Activated naive CD4-positive, alpha-beta T cell treated with anti-CD3 and anti-CD28 coated beads, Interleukin-2, amount 50 U/mL, for 72 hours (primary cell): ENCODE results near the gene MED20. TPM values are rescaled to one million over a fixed set of nuclear protein-coding genes. Genes with fewer than 3 reads are reported as not detected.

Source experiments
- ATAC-seq, 2 donors: fragments of 150-1000 bp; cut with Tn5 transposase; 2 replicates each; pipeline ENCODE4 v1.10.0; 2021; ENCODE audit warnings: mild to moderate bottlenecking in 2 of 2, moderate library complexity in 2 of 2
- DNase-seq, 2 donors: peaks; one replicate each; pipeline ENCODE4 v3.0.0; 2021 to 2022; ENCODE audit warnings: low spot score in 2 of 2
- H3K27ac Mint-ChIP-seq, 2 donors: one replicate each; pipeline ENCODE4 v1.8.0; 2022; ENCODE audit warnings: mild to moderate bottlenecking in 2 of 2, mixed read lengths in 2 of 2
- H3K36me3 Mint-ChIP-seq, 2 donors: one replicate each; pipeline ENCODE4 v1.8.0; 2022; ENCODE audit warnings: mixed read lengths in 2 of 2
- H3K9me3 Mint-ChIP-seq, 2 donors: one replicate each; pipeline ENCODE4 v1.8.0; 2022; ENCODE audit warnings: mixed read lengths in 2 of 2
- total RNA-seq, 2 donors: library from RNA; stranded (reverse); gene quantifications; one replicate each; pipeline ENCODE4 v1.2.3, GENCODE V29; 2022

Gene MED20
- total RNA-seq, 2 donors from 2014 or later, result 18.5 to 24.2 TPM

- DNase-seq, result peak in 1 of 2 donors; percentile 6
- H3K9me3 Mint-ChIP-seq, result no peaks in the 10 kb centered on the region
- H3K36me3 Mint-ChIP-seq, result no peaks in the 10 kb centered on the region
- no peak overlapping the region for H3K27ac Mint-ChIP-seq
- peak; percentile 25 to 61 for ATAC-seq
These were observed 26.3 kb downstream of the MED20 start for GRCh38 chr6:41894366-41895299.

DNA sequence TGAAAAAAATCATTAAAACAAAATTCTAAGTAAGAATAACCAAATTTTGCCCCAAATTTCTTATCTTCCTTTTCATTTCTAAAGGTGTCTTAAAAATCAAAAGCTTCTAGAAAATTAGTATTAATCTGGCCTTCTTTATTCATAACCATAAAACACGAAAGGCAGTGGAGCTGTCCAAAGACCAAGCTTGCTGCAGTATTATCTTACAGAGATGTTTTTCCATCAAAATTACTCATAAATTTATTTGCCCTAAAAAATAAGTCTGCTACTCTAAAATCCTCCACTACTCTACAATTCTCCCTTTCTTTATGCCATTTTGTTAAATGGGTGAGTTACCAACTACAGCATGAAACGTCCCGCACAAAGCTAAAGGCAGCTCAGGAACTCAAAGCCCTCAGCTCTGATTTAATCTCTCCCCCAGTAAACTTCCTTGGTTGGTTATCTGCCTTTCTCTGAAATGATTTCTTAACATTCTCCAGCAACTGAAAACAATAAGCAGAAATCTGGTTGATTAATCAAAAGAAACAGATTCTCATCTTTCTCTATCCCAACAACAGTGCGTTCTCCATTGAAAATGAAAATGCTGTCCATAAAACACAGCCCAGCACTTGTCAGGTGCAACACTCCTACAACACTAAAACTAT lies 27.9 kb downstream of the MED20 start:
- Mint-ChIP-seq H3K36me3 (no peaks in the 10 kb centered on the region), H3K9me3 (no peaks in the 10 kb centered on the region), H3K27ac (no peak overlapping the region)
- DNase-seq (no peak), ATAC-seq (no peak)

- H3K9me3 Mint-ChIP-seq, result no peaks in the 10 kb centered on the region
- H3K36me3 Mint-ChIP-seq, result no peaks in the 10 kb centered on the region
- no peak overlapping the region for H3K27ac Mint-ChIP-seq
- ATAC-seq (no peak), DNase-seq (no peak)
These were observed 33.6 kb downstream of the MED20 start for GRCh38 chr6:41887331-41887751.

- Mint-ChIP-seq H3K27ac (no peak overlapping the region), H3K36me3 (no peaks in the 10 kb centered on the region), H3K9me3 (no peaks in the 10 kb centered on the region)
- ATAC-seq, result no peak
- no peak for DNase-seq
These were observed 35.0 kb downstream of the MED20 start for GRCh38 chr6:41885930-41886329.

DNA sequence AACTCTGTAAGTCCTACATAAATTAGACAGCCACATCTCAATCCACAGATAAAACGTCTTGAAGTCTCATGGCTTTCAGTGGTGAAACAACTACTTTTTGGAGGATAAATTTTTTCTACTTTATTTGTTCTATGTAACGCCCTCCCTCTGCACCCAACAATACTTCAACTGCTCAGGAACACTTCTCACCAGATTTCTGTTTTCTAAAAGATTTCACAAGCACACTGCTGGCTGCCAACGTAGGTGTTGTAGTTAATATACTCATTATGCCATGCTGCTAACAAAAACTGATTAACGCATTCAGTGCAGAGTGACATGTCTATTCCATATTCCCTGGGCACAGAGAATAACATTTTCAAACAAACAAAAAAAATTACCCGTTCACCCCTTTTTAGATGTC lies 36.0 kb downstream of the MED20 start:
- DNase-seq, result no peak
- H3K36me3 Mint-ChIP-seq, result no peaks in the 10 kb centered on the region
- H3K27ac Mint-ChIP-seq, result no peak overlapping the region
- no peaks in the 10 kb centered on the region for H3K9me3 Mint-ChIP-seq
- ATAC-seq, result no peak

GRCh38 chr6:41881506-41881905 lies 39.4 kb downstream of the MED20 start:
- DNase-seq (no peak), ATAC-seq (no peak)
- H3K36me3 Mint-ChIP-seq, result no peaks in the 10 kb centered on the region
- H3K27ac Mint-ChIP-seq, result no peak overlapping the region
- no peaks in the 10 kb centered on the region for H3K9me3 Mint-ChIP-seq

GRCh38 chr6:41878961-41879405 lies 42.0 kb downstream of the MED20 start:
- no peak for ATAC-seq
- DNase-seq, result no peak
- Mint-ChIP-seq H3K27ac (no peak overlapping the region), H3K9me3 (no peaks in the 10 kb centered on the region), H3K36me3 (no peaks in the 10 kb centered on the region)

- no peak overlapping the region for H3K27ac Mint-ChIP-seq
- DNase-seq (no peak), ATAC-seq (no peak)
- H3K36me3 Mint-ChIP-seq, result no peaks in the 10 kb centered on the region
- H3K9me3 Mint-ChIP-seq, result no peaks in the 10 kb centered on the region
These were observed 42.7 kb downstream of the MED20 start for GRCh38 chr6:41878246-41878645.

DNA sequence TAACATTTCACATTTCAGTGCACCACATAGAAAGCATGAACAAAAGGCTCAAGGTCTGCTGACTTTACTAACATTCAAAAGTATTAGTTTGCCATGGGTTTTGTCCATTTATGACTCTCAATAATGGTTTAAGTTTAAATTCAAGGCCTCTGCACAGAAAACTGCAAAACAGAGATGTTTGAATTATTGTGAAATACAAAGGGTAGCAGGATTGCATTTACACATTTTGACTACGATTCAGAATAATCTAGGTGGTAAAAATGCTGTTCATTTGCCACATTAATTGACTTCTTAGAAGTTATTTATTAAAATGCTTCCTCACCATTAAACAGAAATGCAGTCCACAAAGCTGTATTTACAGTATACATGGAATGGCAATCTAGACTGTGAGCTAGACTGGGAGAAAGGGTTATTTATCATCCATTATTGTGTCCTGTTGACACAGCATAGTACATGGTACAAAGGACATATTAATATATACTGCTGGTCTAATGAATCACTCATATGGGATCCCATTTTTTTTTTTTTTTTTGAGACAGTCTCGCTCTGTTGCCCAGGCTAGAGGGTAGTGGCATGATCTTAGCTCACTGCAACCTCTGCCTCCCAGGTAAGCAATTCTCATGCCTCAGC lies 43.8 kb downstream of the MED20 start:
- H3K9me3 Mint-ChIP-seq, result no peaks in the 10 kb centered on the region
- ATAC-seq (no peak), DNase-seq (no peak)
- H3K27ac Mint-ChIP-seq, result no peak overlapping the region
- H3K36me3 Mint-ChIP-seq, result no peaks in the 10 kb centered on the region

- ATAC-seq, result no peak
- no peaks in the 10 kb centered on the region for H3K9me3 Mint-ChIP-seq
- no peak for DNase-seq
- H3K27ac Mint-ChIP-seq, result no peak overlapping the region
- no peaks in the 10 kb centered on the region for H3K36me3 Mint-ChIP-seq
These were observed 46.2 kb downstream of the MED20 start for GRCh38 chr6:41874741-41875140.

DNA sequence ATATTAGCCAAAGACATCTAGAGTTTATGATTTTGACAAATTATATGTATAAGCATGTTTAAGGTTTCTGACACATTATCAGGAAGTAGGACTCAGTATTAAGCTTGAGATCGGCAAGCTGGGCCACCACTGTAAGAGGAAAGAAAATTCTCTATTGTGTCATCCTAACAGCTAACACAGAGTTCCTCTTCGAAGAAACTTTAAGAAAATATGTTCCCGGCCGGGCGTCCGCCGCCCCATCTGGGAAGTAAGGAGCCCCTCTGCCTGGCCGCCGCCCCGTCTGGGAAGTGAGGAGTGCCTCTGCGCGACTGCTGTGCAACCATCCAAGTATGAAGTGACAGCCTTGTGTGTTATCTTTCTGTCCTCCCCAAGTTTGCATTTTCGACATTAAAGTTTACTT lies 48.8 kb downstream of the MED20 start:
- DNase-seq (no peak), ATAC-seq (no peak)
- H3K27ac Mint-ChIP-seq, result no peak overlapping the region
- H3K9me3 Mint-ChIP-seq, result no peaks in the 10 kb centered on the region
- H3K36me3 Mint-ChIP-seq, result no peaks in the 10 kb centered on the region

DNA sequence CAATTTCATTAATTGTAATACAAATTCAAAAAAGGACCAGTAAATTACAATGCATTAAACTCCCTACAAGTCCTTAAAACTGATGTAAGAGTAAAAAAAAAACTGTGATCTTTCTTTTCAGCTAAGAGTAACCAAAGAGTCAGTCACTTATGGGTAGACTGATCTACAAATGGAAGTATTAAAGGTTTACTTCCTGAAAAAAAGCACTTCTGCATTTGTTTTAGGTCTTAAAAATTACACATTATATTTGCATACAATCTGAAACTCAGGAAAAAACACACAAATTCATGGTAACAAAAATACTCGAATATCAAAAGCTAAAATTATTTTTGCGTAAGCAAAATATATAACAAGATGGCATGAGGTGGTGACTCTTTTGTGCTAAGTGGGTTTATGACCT lies 49.2 kb downstream of the MED20 start:
- H3K36me3 Mint-ChIP-seq, result no peaks in the 10 kb centered on the region
- H3K27ac Mint-ChIP-seq, result no peak overlapping the region
- DNase-seq (no peak), ATAC-seq (no peak)
- no peaks in the 10 kb centered on the region for H3K9me3 Mint-ChIP-seq

- no peak for DNase-seq
- no peaks in the 10 kb centered on the region for H3K9me3 Mint-ChIP-seq
- H3K36me3 Mint-ChIP-seq, result no peaks in the 10 kb centered on the region
- ATAC-seq, result no peak
- H3K27ac Mint-ChIP-seq, result no peak overlapping the region
These were observed 61.6 kb downstream of the MED20 start for GRCh38 chr6:41859356-41859755.

DNA sequence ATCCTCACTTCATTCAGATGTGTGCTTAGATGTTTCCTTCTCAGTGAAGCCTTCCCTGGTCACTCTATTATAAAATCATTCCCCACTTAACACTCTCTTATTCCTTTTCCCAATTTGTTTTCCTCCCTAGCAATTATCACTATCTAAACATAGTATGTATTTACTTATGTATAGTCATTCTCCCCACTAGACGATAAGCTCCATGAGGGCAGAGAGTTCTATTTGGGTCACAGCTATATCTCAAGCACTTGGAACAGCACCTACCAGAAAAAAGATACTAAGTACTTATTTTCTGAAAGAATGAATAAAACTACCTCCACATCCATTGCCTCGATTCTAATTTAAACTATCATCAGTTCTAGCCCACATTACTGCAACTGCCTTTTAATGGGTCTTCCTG lies 62.2 kb downstream of the MED20 start:
- H3K27ac Mint-ChIP-seq, result no peak overlapping the region
- H3K36me3 Mint-ChIP-seq, result no peaks in the 10 kb centered on the region

More for the DNA sequence above, 62.2 kb downstream of the MED20 start:
- DNase-seq, result no peak
- no peak for ATAC-seq
- H3K9me3 Mint-ChIP-seq, result no peaks in the 10 kb centered on the region
